ENCODE data around the gene HSPA12A.

Gene HSPA12A

DNA sequence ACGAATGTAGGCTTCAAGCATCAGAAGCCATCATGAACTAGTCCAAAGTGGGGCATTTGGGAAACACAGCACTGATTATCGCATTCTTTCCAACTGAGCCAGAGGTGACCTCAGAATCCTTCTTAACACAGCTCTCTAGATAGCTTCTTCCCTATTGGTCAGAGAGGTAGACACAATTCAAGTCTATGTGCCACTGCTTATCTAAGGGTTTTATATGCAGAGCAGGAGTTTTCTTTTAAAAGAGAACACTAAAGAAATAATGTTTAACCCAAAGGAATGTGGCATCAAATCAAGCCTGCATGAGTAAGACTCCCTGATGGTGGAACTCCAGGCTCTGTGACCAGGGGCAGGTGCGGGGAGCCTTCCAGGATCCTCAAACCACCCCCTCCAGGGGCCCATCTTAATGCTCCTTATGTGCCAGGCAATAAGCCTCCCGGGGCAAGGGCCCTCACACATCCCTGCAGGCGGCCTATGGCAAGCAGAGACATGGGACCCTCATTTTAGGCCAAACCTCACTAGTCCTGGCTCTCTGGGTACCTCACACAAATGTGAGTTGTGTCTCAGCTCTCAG, 13.8 kb downstream of the HSPA12A start:
- DNase-seq = no peak

GRCh38 chr10:116723428-116724281, 18.7 kb downstream of the HSPA12A start:
- peak overlapping the region; percentile 78 for H3K27ac ChIP-seq
- no peak for DNase-seq
- no peaks in the 10 kb centered on the region for H3K36me3 ChIP-seq
- no peaks in the 10 kb centered on the region for H3K27me3 ChIP-seq (ENCODE audit: insufficient read depth, low read depth, severe bottlenecking)
- no peak overlapping the region for H3K4me3 ChIP-seq (ENCODE audit: low read depth, low read length)
- no peaks in the 10 kb centered on the region for H3K9me3 ChIP-seq (ENCODE audit: severe bottlenecking)
- TF ChIP-seq, protein P1, sequence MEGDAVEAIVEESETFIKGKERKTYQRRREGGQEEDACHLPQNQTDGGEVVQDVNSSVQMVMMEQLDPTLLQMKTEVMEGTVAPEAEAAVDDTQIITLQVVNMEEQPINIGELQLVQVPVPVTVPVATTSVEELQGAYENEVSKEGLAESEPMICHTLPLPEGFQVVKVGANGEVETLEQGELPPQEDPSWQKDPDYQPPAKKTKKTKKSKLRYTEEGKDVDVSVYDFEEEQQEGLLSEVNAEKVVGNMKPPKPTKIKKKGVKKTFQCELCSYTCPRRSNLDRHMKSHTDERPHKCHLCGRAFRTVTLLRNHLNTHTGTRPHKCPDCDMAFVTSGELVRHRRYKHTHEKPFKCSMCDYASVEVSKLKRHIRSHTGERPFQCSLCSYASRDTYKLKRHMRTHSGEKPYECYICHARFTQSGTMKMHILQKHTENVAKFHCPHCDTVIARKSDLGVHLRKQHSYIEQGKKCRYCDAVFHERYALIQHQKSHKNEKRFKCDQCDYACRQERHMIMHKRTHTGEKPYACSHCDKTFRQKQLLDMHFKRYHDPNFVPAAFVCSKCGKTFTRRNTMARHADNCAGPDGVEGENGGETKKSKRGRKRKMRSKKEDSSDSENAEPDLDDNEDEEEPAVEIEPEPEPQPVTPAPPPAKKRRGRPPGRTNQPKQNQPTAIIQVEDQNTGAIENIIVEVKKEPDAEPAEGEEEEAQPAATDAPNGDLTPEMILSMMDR (IDR thresholded peaks at IDR 0.05; ENCODE audit: low read depth, low read length) = no peak

More for the DNA sequence above, 13.8 kb downstream of the HSPA12A start:
- Histone ChIP-seq H3K9me3 (ENCODE audit: severe bottlenecking) (no peaks in the 10 kb centered on the region), H3K36me3 (no peaks in the 10 kb centered on the region), H3K4me3 (ENCODE audit: low read depth, low read length) (no peak overlapping the region), H3K27ac (no peak overlapping the region), H3K27me3 (ENCODE audit: insufficient read depth, low read depth, severe bottlenecking) (no peaks in the 10 kb centered on the region)
- TF ChIP-seq, protein P1 (IDR thresholded peaks at IDR 0.05; ENCODE audit: low read depth, low read length) = no peak

DNA sequence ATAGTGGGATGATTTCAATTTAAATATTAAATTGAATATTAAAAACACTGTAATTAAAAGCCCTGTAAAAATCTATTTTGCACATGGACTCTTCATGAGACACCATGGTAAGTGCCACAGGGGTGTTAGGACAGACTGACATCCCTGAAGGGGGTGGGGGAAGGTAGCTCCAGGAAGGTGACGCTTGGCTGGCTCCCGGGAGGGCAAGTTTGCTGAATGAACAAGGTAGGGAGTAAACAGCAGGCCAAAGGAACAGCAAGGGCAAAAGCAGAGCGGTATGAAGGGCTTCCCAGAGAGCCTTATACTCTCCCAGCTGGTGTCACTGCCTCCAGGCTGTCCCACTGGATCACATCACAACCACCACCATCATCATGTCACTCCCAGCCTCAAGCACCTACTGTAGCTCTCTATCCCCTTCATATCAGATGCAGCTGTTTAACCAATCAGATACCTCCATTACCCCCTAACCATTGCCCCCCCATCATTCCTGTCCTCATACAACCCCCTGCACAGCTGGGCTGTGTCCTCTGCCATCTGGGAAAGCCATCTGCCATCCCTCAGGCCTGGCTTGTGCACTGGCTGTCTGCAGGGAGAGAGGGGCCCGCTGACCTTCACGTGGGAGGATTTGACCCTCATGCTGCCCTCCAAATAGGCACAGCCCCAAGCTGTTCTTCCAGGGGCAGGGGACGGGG, 19.5 kb downstream of the HSPA12A start:
- Histone ChIP-seq H3K9me3 (ENCODE audit: severe bottlenecking) (no peaks in the 10 kb centered on the region), H3K4me3 (ENCODE audit: low read depth, low read length) (no peak overlapping the region), H3K36me3 (no peaks in the 10 kb centered on the region), H3K27ac (peak overlapping the region; percentile 78), H3K27me3 (ENCODE audit: insufficient read depth, low read depth, severe bottlenecking) (no peaks in the 10 kb centered on the region)
- TF ChIP-seq, protein P1 (IDR thresholded peaks at IDR 0.05; ENCODE audit: low read depth, low read length) = no peak
- DNase-seq = peak; percentile 72

DNA sequence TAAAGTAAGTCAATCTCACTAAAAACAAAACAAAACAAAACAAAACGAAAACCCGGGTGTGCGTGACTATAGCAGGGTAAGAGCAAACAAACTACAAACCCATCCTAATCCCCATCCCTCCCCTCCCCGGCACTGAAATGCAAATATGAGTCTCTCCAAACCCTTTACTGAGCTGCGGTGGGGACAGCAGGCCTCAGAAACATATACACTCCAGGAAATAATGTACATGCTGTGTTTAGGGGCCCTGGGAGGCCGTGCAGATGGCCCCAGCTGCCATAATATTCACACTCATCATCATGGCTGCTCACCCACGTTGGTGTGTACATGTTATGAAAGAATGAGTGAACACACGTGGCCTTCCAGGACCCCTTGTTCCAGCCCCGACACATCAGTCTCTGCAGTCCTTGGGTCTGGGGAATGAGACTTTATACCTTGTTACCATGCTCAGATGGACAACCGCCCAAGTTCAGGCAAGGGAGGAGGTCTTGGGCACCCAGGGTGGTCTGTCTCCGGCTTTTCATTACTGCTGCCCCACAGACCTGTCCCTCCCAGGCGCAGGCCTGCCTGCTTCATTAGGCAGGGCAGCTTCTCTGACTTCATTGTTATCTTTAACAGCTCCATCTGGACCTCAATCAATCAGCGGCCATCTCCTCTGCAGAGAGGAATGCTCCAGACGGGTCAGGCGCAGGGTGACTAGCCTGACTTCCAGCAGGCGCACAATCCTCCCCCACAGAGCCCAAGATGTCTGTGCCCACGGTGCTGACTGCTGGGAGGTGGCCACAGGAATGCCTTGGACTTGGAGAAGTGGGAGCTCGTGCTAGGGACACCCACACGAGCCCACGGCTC, 20.6 kb downstream of the HSPA12A start:
- TF ChIP-seq, protein P1 (IDR thresholded peaks at IDR 0.05; ENCODE audit: low read depth, low read length) = no peak
- Histone ChIP-seq H3K27ac (peak overlapping the region; percentile 78), H3K9me3 (ENCODE audit: severe bottlenecking) (no peaks in the 10 kb centered on the region), H3K27me3 (ENCODE audit: insufficient read depth, low read depth, severe bottlenecking) (no peaks in the 10 kb centered on the region), H3K36me3 (no peaks in the 10 kb centered on the region), H3K4me3 (ENCODE audit: low read depth, low read length) (no peak overlapping the region)
- peak; percentile 74 for DNase-seq

DNA sequence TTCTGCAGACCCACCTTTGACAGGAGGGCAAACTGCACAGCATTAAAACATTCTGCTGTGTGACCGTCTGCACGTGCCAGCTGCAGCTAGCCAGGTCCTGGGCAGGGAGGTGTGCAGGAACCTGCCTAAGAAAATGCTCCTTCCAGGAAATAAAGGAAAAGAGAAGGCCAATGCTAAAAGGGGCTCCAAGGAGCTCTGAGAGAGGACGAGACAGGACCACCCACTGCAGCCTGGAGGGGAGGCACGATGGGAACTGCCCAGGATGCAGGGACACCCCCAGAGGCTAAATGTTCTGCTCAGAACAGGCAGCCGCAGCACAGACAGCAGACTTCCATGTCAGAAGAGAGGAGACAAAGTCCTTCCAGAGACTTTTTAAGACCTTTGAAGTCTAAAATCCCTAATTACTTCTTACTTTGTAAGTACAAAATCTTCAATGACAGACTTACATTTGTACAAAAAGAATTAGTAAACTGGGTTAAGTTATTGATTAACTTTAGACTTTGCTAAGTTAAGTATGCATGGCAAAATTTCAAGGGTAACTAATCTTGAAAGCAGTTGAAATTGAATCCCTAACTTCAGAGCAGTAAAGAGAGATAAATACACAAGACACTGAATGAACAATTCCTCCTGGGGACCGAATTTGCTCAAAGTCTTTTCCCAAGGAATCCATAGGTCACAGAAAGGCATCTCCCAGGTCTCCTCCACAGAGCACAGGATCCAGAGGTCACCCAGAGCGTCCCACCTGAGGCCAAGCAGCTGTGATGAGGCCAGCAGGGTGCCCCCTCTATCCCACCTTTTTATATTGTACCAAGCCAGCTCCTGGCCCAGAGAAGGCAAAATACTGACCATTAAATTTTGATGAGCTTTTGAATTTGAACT, 21.5 kb downstream of the HSPA12A start:
- Histone ChIP-seq H3K27me3 (ENCODE audit: insufficient read depth, low read depth, severe bottlenecking) (no peaks in the 10 kb centered on the region), H3K9me3 (ENCODE audit: severe bottlenecking) (no peaks in the 10 kb centered on the region), H3K4me3 (ENCODE audit: low read depth, low read length) (no peak overlapping the region), H3K27ac (peak overlapping the region; percentile 78), H3K36me3 (no peaks in the 10 kb centered on the region)
- no peak for DNase-seq
- TF ChIP-seq, protein P1 (IDR thresholded peaks at IDR 0.05; ENCODE audit: low read depth, low read length) = no peak
